GM19397 (cell line): ENCODE data around the gene MOB3C.

Experiments used
- ATAC-seq: cut with Tn5 transposase; IDR thresholded peaks from one replicate; pipeline ENCODE4 v1.9.1; 2021; ENCODE audit warnings: mild to moderate bottlenecking, moderate library complexity; ENCODE audit not compliant: unreplicated experiment

MOB3C gene

DNA sequence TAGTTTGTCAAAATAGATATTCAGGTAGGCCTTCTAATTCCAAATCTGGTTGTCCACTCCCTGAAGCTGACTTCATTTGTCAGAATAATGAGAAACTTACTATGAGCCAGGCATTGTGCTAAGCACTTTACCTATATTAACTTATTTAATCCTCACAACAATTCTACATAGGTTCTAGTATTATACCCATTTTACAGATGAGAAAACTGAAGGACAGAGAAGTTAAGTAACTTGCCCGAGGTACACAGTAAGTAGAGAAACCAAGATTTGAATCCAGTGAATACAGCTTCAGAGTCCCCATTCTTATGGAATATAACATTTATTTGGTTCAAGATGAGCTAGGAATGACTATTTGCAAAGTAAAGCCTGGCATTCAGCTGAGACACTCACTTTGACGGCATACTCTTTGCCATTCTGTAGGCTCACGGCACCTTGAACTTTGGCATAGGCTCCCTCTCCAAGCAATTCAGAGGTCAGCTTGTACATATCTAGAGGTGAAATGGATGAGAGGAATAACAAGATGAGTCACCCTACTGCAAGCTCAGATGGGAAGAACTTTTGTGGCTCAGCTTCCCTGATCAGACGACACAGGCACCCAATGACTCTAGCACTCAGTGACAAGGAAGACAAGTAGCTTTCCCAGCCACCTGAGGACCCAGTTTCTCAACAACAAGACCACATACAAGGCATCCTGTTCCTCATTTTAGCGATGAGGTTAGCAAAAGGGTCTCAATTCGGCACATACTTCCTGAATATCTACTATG lies 36.3 kb downstream of the MOB3C start:
- ATAC-seq: no peak

DNA sequence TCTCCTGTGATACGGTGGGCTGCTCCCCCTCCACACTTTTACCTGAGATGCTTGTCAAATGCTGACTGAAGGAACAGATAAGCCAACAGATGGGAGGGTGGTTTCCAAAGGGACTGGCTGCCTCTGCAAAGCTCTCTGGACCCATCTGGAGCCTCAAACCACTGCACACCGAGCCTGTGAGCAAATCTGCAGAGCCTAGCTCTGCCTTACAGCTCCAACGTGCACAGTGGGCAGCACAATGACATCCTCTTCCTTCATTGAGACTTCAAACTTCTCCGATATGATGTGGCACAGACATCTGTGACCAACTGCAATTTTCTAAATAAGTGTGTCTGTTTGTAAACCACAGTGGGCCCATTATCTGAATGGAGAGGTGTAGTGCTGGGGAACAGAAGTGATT lies 38.9 kb downstream of the MOB3C start:
- ATAC-seq: no peak

DNA sequence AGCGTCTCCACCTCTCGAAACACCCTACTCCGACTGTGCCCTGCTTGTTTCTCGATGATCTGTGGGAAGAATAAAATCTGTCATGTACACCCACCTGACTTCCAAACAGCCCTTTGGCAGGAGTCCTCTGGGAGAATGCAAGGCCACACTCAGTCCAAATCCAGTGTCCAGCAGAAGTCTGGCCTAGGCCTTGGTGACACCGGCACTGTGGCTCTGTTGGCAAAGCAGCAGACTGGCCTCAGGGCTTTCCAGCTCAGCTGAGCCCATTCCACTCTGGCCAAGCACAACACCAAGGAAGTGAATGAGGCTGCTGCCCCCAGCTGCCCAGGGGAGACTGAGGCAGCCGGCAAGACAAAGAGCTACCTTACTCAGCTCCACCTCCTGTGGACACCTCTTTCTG lies 40.0 kb downstream of the MOB3C start:
- no peak for ATAC-seq

DNA sequence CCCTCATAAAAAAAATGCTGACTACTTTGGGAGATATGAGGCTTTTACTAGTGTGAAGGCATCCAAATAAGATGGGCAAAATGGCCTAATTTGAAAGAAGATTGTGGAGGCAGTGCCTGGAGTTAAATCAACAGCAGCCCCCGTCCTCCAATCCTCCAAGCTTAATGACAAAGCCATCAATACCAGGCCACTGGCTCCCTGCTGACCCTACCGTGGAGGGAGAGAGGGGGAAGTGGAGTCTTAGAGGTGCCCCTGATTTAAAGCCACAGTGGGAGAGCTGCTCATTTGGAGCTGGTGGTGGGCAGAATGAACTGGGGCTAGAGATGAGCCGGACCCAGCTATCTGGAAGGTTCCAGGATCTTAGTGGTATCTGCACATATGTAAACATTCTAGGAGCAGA lies 40.8 kb downstream of the MOB3C start:
- ATAC-seq: no peak

DNA sequence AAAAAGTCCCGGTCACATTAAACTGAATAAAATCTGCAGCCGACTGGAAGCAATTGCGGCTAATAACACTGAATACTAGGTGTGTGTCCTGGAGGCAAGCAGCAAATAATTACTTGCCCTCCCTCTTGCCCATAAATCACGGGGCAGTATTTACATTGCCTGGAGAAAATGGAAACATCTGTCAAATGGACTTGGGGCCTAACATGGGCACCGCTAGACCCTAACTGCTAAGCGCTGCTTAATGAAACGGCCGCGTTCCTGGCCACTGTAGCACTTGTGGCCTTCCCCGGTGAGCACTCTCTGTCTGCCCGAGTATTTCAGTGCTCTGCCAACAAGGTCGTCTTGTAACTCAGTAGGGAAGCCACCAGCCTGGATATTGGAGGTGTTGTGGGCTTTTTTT lies 41.3 kb downstream of the MOB3C start:
- ATAC-seq: no peak

DNA sequence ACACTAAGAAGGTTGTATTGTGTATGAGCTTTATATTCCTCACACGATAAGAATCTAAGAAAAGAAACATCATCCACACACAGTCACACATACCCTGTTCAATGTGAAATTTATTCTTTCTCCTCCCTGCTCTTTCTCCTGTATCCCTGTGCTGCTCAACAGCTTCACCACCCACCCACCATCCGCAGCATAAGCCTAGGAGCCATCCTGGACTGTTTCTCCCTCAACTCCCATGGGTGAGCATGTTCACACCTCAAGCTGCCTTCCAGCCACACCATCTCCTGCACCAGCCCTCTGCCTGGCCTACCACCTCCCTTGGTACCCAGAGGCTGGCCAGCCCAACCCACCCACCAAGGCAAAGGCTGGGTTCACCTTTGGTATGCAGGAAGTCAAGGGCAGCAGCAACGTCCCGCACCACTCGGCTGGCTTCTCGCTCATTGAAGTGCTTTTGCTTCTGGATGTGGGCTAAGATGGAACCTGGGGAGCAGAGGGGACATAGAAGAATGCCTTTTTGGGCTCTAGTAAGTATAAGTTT lies 44.9 kb downstream of the MOB3C start:
- no peak for ATAC-seq

DNA sequence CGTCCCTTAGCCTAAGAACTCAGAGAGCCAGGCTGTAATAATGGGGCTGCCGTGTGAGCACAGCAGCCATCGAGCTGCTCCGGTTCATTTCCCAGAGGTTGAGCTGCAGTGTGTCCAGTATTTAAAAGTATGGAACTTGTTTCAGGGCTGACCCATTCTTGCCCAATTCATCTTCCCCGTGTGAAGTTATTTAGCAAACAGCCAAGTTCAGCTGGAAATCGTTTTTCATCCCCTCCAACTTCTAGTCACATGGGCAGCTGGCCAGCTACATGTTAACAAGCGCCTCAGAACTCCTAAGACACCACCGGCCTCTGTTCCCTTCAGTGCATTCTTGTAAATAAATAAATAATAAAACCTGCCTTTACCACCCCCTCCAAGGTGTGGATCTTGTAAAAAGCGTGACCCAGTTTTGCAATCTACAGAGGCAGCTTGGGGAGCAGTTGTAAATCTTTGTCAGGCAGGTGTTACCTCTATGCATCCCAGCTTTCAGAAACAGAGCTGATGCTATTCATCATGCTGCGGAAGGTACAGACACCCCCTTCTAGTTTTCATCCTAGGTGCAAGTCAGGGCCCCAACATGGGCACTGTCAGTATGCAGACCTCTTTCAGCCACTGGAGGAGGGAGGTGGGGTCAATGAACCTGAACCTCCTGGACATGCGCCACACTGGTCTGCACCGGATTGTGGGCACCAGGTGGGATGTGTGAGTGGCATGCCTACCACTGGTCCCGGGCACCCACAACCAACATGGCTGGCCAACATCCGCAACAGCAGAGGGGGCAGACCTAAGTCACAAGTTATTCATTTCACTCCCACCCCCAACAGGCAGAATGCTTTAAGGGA lies 46.5 kb downstream of the MOB3C start:
- ATAC-seq: no peak

DNA sequence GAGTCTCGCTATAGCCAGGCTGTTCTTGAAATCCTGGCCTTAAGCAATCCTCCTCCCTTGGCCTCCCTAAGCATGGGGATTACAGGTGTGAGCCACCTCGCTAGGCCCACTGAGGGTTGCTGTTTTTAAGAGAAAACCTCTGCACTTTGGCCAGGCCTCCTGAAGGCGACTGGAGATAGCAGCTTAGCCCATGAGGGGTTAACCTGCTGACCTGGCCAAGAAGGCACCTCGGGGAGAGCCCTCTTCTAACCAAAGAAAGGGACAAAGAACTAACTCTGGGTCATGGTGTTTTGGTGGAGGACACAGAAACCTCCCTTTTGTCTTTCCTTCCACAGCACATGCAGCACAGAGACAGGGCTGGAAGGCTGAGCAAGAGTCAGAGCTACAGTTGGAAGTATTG lies 47.5 kb downstream of the MOB3C start:
- no peak for ATAC-seq

DNA sequence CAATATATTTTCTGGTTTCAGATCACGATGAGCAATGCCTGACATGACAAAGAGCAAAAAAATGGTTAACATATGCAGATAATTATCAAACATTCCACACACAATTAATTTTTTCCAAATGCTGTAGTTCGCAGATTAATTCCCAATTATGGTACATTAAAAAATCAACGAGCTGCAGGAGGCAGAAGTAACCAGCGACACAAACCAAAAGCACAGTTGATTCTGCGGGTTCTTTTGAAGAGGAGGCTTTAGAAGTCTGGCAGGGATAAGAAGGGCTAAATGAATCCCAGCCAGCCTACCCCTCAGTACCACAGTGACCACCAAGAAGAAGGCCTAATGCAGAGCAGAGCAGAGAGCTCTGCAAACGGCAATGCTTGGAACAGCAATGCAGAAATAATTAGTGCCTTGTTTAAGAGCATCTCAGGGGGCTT lies 48.1 kb downstream of the MOB3C start:
- ATAC-seq: no peak

DNA sequence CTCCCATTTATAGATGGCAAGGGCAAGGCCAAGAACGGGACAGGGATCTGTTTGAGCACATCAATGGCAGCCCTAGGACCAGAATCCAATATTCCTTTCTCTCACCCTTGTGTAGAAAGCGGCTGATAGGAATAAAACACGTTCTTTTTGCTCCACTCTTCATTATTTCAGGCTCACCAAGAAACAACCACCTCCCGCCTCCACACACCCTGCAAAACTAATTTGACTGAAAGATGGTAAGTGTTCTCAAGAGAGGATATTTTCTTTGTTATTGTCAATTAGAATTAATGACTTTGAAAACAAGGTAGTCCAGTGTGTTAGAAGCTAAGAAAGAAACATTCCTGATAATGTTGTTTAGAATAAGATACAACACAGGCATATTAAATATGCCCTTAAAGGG lies 53.3 kb downstream of the MOB3C start:
- no peak for ATAC-seq

DNA sequence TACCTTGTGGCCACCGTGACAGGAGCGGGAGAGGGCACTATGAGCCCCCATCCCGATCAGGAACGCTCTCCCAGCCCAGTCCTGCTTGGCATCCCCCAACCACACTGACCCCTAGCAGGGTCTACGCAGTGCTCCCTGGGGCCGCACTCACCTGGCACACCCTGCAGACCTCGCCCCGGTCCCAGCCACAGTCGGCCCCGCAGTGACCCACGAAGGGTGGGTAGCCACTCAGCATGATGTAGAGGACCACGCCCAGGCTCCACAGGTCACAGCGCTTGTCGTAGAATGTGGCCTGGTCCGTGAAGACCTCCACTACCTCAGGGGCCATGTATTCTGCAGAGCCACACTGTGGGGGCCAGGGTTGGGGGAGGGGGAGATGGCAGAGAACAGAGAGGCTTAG lies 54.1 kb downstream of the MOB3C start:
- no peak for ATAC-seq

DNA sequence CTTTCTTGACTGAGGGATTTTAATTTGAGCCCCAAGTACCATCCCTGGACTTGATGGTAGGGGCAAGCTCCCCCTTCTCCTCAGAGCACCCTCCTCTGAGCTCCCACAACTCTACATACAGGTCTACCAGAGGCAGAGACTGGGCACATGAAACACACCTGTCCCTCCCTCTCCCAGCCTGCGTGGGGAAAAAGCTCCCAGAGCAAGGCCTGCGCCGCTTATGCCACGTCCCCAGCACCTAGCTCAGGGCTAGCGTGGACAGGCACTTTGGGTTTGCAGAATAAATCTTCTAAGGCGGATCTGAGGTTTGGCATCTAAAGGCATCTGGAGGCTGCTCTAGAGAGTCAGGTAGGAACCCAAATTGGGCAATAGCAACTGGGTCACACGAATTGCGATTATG lies 57.6 kb downstream of the MOB3C start:
- ATAC-seq: no peak

DNA sequence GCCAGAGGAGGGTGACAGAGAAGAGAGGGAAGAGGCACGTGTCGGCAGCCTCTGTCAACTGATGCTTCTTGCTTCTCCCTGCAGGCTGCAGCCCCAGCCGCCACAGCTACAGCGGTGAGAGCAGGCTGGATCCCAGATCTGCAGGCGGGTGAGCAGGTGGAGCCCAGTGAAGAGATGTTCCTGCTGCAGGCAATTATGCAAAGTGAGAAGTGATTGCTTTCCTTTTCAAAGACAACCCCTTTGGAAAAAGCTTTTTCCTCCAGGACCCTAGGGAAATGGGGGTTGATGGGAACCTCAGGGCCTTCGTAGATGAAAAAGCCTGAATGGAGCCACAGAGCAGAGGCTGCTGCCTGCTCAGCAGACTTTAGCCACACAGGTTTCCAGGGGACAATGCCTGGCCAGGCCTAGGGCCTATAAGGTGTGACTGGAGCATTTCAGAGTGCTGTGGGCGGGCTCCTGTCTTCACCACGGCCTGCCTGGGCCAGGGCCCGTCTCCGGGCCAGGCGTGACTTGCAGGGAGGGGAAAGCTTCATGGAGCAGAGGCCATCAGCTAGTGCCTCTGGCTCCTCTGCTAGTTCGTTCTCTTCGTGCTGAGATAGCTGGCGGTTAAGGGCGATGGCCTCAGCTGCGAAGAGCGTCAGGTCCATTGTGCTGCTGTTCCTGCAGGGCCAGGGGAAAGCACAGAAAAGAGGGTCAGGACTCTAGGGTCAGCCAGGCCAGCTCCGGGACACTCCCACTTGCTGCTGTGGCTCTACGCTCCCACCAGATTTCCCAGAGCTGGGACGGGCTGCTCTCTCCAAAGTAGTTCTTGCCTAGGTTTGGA lies 58.3 kb downstream of the MOB3C start:
- ATAC-seq: no peak
